Activated CD4-positive, alpha-beta T cell treated with anti-CD3 and anti-CD28 coated beads for 36 hours (primary cell): ENCODE results near the gene GRIK2. TPM values are rescaled to one million over a fixed set of nuclear protein-coding genes. Genes with fewer than 3 reads are reported as not detected.
A peak's percentile ranks its signal among the peaks of the same experiment; 100 is the strongest.
"Not testable (repeated sequence)": the region's sequence is repeated elsewhere in the genome, so short reads cannot be mapped to it uniquely, and the experiment has no call there.

ENCODE experiments used
- ATAC-seq: fragments of 200-7000 bp; cut with Tn5 transposase; one replicate; pipeline ENCODE4 v1.10.0; 2021; ENCODE audit warnings: mild to moderate bottlenecking, moderate library complexity
- CTCF ChIA-PET: fragments of 350-600 bp; sonication (Branson Sonifier 250); formaldehyde crosslinking; loops from one replicate; lab custom pipeline; 2021; ENCODE audit warnings: antibody characterized with exemption; lab: Charles Lee
- POLR2A ChIA-PET: fragments of 350-600 bp; sonication (Branson Sonifier 250); formaldehyde crosslinking; loops from one replicate; lab custom pipeline; 2021; ENCODE audit warnings: antibody characterized with exemption, inconsistent platforms; lab: Charles Lee
- DNase-seq: peaks from one replicate; pipeline ENCODE4 v3.0.0-alpha.2; 2020
- H3K27ac Mint-ChIP-seq: one replicate; pipeline ENCODE4 v1.8.0; 2021; ENCODE audit warnings: mixed read lengths
- H3K27me3 Mint-ChIP-seq: one replicate; pipeline ENCODE4 v1.8.0; 2021; ENCODE audit warnings: mixed read lengths
- H3K36me3 Mint-ChIP-seq: one replicate; pipeline ENCODE4 v1.8.0; 2021; ENCODE audit warnings: low read depth, mixed read lengths
- H3K4me1 Mint-ChIP-seq: one replicate; pipeline ENCODE4 v1.8.0; 2021; ENCODE audit warnings: mixed read lengths
- H3K4me3 Mint-ChIP-seq: one replicate; pipeline ENCODE4 v1.8.0; 2021; ENCODE audit warnings: mild to moderate bottlenecking, moderate library complexity, mixed read lengths
- H3K9me3 Mint-ChIP-seq: one replicate; pipeline ENCODE4 v1.8.0; 2021; ENCODE audit warnings: low read depth, mixed read lengths
- intact Hi-C, 2 experiments: fragments of 100-400 bp; cut with DNase I in 1 of 2; cut with micrococcal nuclease in 1 of 2; formaldehyde crosslinking; loops; one replicate each; pipeline versions ENCODE4 v1.14.2 to v1.15.1; 2022 to 2024; cut with DNase I, micrococcal nuclease
- total RNA-seq, 2 experiments: library from RNA; stranded (reverse); gene quantifications; one replicate each; pipeline ENCODE4 v1.2.3, GENCODE V29; 2021

GRIK2 gene
- total RNA-seq, 2 experiments from 2014 or later: not detected

GRCh38 chr6:101595276-101595675 is 201.8 kb downstream of the GRIK2 start:
- peaks cover 4% of the 10 kb centered on the region for H3K9me3 Mint-ChIP-seq
- intact Hi-C loops: no loop called here
- no peaks in the 10 kb centered on the region for H3K4me1 Mint-ChIP-seq
- H3K27me3 Mint-ChIP-seq: no peaks in the 10 kb centered on the region
- ATAC-seq (no peak), DNase-seq (no peak)
- ChIA-PET POLR2A (no interaction called here), CTCF (no interaction called here)
- H3K4me3 Mint-ChIP-seq: no peak overlapping the region
- no peak overlapping the region for H3K27ac Mint-ChIP-seq
- no peaks in the 10 kb centered on the region for H3K36me3 Mint-ChIP-seq

DNA sequence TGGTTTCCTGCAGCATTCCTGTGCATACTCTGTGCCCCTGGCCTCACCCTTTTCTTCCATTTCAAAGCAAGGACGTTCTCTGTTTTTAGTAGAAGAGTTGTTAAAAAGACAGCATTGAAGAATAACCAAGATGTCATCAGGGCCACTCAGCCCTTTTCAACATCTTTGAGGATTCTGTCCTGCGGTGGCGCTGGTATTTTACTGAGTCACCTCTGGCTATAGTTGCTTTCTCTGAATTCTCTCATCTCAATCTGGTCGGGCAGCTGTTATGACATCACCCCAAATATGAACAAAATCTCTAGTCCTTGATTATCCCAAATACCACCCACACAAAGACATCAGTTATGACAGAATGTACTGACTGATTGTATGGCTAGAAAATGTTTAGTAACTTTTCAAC is 204.2 kb downstream of the GRIK2 start:
- POLR2A ChIA-PET: no interaction called here
- H3K4me1 Mint-ChIP-seq: no peaks in the 10 kb centered on the region
- CTCF ChIA-PET: no interaction called here
- no peak overlapping the region for H3K27ac Mint-ChIP-seq
- DNase-seq (no peak), ATAC-seq (no peak)
- intact Hi-C loops: no loop called here
- H3K4me3 Mint-ChIP-seq: no peak overlapping the region
- H3K36me3 Mint-ChIP-seq: no peaks in the 10 kb centered on the region
- peaks cover 4% of the 10 kb centered on the region for H3K9me3 Mint-ChIP-seq
- no peaks in the 10 kb centered on the region for H3K27me3 Mint-ChIP-seq

DNA sequence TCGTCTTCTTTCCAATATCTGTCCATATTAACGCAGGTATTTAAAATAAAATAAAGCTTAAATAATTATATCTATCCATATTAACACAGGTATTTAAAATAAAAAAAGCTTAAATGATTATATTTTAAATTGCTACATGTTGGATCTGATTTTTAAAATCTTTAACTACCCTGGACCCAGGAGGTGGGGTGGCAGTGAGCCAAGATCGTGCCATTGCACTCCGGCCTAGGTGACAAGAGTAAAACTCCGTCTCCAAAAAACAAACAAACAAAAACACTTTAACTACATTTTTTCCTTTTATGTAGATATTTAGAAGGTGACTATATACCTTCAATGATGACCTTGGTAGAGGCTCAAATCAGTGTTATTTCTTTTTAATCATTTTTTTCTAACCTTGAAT is 211.9 kb downstream of the GRIK2 start:
- CTCF ChIA-PET: no interaction called here
- DNase-seq (no peak), ATAC-seq (no peak)
- Mint-ChIP-seq H3K36me3 (no peaks in the 10 kb centered on the region), H3K27ac (no peak overlapping the region), H3K27me3 (no peaks in the 10 kb centered on the region), H3K9me3 (peaks cover 6% of the 10 kb centered on the region), H3K4me3 (no peak overlapping the region), H3K4me1 (no peaks in the 10 kb centered on the region)
- POLR2A ChIA-PET: no interaction called here
- intact Hi-C loops: no loop called here

DNA sequence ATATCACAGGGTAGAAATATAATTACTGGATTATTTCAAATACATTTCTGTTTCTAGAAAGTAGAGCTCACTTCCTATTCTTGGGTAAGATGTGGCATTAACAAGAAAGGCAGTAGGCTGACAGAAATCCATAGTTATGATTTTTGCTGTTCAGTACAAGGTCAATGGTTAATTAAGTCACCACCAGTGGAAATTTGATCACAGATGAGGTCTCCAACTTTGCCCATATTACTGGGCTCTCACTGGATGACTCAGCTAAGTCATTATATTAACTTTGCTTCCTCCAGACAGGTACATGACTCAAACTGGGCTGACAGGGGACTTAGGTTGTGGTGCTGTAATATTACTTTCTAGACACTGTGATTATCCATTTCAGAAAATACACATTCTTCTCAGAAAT is 212.4 kb downstream of the GRIK2 start:
- POLR2A ChIA-PET: no interaction called here
- no peak for DNase-seq

GRCh38 chr6:101607111-101607690 is 213.7 kb downstream of the GRIK2 start:
- Mint-ChIP-seq H3K27ac (no peak overlapping the region), H3K9me3 (peaks cover 6% of the 10 kb centered on the region), H3K36me3 (no peaks in the 10 kb centered on the region), H3K4me3 (no peak overlapping the region), H3K4me1 (no peaks in the 10 kb centered on the region), H3K27me3 (no peaks in the 10 kb centered on the region)
- intact Hi-C loops: no loop called here
- DNase-seq: no peak
- CTCF ChIA-PET: no interaction called here
- POLR2A ChIA-PET: no interaction called here
- no peak for ATAC-seq

More for the DNA sequence above, 212.4 kb downstream of the GRIK2 start:
- Mint-ChIP-seq H3K27me3 (no peaks in the 10 kb centered on the region), H3K9me3 (peaks cover 6% of the 10 kb centered on the region), H3K27ac (no peak overlapping the region), H3K4me3 (no peak overlapping the region), H3K4me1 (no peaks in the 10 kb centered on the region), H3K36me3 (no peaks in the 10 kb centered on the region)
- ATAC-seq: no peak
- intact Hi-C loops: no loop called here
- CTCF ChIA-PET: no interaction called here

GRCh38 chr6:101608703-101609102 is 215.2 kb downstream of the GRIK2 start:
- Mint-ChIP-seq H3K36me3 (no peaks in the 10 kb centered on the region), H3K27me3 (no peaks in the 10 kb centered on the region), H3K27ac (no peak overlapping the region), H3K4me1 (no peaks in the 10 kb centered on the region), H3K4me3 (no peak overlapping the region), H3K9me3 (peaks cover 6% of the 10 kb centered on the region)
- CTCF ChIA-PET: no interaction called here
- no peak for DNase-seq
- ATAC-seq: no peak
- POLR2A ChIA-PET: no interaction called here
- intact Hi-C loops: no loop called here

GRCh38 chr6:101613556-101613955 is 220.0 kb downstream of the GRIK2 start:
- intact Hi-C loops: no loop called here
- ChIA-PET CTCF (interaction anchor here (0.6 to 1.1 kb wide), 2 partner anchors 11 to 967 kb away, joined by 3 to 4 read pairs; no protein-coding TSS in a partner anchor), POLR2A (no interaction called here)
- no peaks in the 10 kb centered on the region for H3K4me1 Mint-ChIP-seq
- no peaks in the 10 kb centered on the region for H3K36me3 Mint-ChIP-seq
- H3K27me3 Mint-ChIP-seq: no peaks in the 10 kb centered on the region
- peaks cover 3% of the 10 kb centered on the region for H3K9me3 Mint-ChIP-seq
- ATAC-seq (no peak), DNase-seq (no peak)
- H3K27ac Mint-ChIP-seq: no peak overlapping the region
- no peak overlapping the region for H3K4me3 Mint-ChIP-seq

- POLR2A ChIA-PET: no interaction called here
- H3K9me3 Mint-ChIP-seq: peaks cover 3% of the 10 kb centered on the region
- H3K36me3 Mint-ChIP-seq: no peaks in the 10 kb centered on the region
- H3K4me1 Mint-ChIP-seq: no peaks in the 10 kb centered on the region
- H3K4me3 Mint-ChIP-seq: no peak overlapping the region
- no peaks in the 10 kb centered on the region for H3K27me3 Mint-ChIP-seq
- intact Hi-C loops: no loop called here
- DNase-seq: no peak
- ATAC-seq: peak; percentile 87
- CTCF ChIA-PET: no interaction called here
- no peak overlapping the region for H3K27ac Mint-ChIP-seq
These were observed 221.3 kb downstream of the GRIK2 start for GRCh38 chr6:101614774-101615173.

DNA sequence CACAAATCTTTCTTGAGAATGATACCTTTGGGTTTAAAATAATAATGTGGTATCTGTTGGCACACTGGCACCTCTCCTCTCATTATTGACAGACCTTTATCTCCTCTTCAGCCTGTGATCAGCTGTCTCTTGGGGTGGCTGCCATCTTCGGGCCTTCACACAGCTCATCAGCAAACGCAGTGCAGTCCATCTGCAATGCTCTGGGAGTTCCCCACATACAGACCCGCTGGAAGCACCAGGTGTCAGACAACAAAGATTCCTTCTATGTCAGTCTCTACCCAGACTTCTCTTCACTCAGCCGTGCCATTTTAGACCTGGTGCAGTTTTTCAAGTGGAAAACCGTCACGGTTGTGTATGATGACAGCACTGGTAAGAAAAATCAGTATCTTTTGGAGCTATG is 232.8 kb downstream of the GRIK2 start:
- Mint-ChIP-seq H3K27me3 (no peaks in the 10 kb centered on the region), H3K4me3 (no peak overlapping the region), H3K9me3 (peaks cover 2% of the 10 kb centered on the region), H3K4me1 (no peaks in the 10 kb centered on the region), H3K27ac (no peak overlapping the region), H3K36me3 (no peaks in the 10 kb centered on the region)
- ChIA-PET POLR2A (no interaction called here), CTCF (no interaction called here)
- ATAC-seq: no peak
- DNase-seq: no peak
- intact Hi-C loops: no loop called here

DNA sequence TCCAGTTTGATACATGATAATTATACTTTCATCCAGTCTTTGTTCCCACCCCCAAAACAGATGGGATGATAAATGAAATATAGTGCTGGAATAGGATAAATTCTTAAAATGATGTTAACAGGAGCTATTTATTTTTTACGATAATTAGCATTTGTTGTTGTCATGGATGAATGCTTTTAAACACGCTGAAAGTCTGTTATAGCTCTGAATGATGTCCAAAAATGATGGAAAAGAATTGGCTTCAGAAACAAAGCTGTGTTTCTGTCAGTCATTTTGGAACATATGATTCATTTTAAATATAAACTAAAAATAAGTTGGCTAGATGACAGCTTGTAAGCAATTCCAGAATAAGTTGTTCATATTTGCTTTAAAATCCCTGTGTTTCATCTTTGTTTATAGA is 237.4 kb downstream of the GRIK2 start:
- CTCF ChIA-PET: no interaction called here
- intact Hi-C loops: no loop called here

DNA sequence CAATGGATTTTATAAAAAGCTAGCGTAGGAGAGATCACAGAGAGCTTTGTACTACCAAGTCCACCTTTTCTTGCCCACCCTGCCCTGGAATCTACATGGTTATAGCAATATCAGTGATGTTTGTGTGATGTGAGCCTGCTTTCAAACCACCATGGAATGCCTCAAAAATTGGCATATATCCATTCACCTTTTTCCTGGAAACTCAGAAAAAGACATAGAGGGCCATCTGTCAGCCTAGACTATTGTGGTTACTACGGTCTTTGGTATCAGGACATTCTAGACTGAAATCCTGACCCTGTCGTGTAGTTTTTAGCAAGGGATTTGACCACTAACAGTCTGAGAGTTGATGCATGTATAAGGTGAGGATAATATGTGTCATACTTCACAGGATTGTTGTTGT is 239.6 kb downstream of the GRIK2 start:
- DNase-seq (no peak), ATAC-seq (no peak)
- Mint-ChIP-seq H3K4me1 (no peaks in the 10 kb centered on the region), H3K36me3 (no peaks in the 10 kb centered on the region), H3K27ac (no peak overlapping the region), H3K9me3 (peaks cover 8% of the 10 kb centered on the region), H3K27me3 (no peaks in the 10 kb centered on the region), H3K4me3 (no peak overlapping the region)
- ChIA-PET POLR2A (no interaction called here), CTCF (no interaction called here)
- intact Hi-C loops: no loop called here

More for the DNA sequence above, 237.4 kb downstream of the GRIK2 start:
- ATAC-seq: no peak
- H3K9me3 Mint-ChIP-seq: peaks cover 8% of the 10 kb centered on the region
- H3K36me3 Mint-ChIP-seq: no peaks in the 10 kb centered on the region
- POLR2A ChIA-PET: no interaction called here
- DNase-seq: no peak
- H3K4me1 Mint-ChIP-seq: no peaks in the 10 kb centered on the region
- no peak overlapping the region for H3K27ac Mint-ChIP-seq
- H3K4me3 Mint-ChIP-seq: no peak overlapping the region
- H3K27me3 Mint-ChIP-seq: no peaks in the 10 kb centered on the region

DNA sequence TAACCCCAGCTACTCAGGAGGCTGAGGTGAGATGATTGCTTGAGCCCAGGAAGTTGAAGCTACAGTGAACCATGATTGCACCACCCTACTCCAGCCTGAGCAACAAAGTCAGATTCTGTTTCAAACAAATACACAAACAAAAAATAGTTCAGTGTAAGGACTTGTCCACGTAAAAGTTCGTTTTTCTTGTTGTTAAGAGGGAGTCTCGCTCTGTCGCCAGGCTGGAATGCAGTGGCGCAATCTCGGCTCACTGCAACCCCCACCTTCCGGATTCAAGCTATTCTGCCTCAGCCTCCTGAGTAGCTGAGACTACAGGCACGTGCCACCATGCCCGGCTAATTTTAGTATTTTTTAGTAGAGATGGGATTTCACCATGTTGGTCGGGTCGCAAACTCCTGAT is 245.4 kb downstream of the GRIK2 start:
- DNase-seq, H3K27me3 Mint-ChIP-seq, H3K4me1 Mint-ChIP-seq, H3K4me3 Mint-ChIP-seq, ATAC-seq, H3K9me3 Mint-ChIP-seq, intact Hi-C loops, H3K27ac Mint-ChIP-seq, CTCF ChIA-PET, POLR2A ChIA-PET, H3K36me3 Mint-ChIP-seq: not testable (repeated sequence)

- Mint-ChIP-seq H3K4me1 (no peaks in the 10 kb centered on the region), H3K4me3 (no peak overlapping the region), H3K27ac (no peak overlapping the region), H3K27me3 (no peaks in the 10 kb centered on the region), H3K9me3 (no peaks in the 10 kb centered on the region), H3K36me3 (no peaks in the 10 kb centered on the region)
- no peak for DNase-seq
- POLR2A ChIA-PET: no interaction called here
- intact Hi-C loops: no loop called here
- ATAC-seq: no peak
- CTCF ChIA-PET: no interaction called here
These were observed 246.6 kb downstream of the GRIK2 start for GRCh38 chr6:101640131-101640530.
